GM12892 (cell line): ENCODE measurements around the gene PKN1.

Experiments used
- POLR2A ChIP-seq: IDR thresholded peaks from 2 replicates; pipeline ENCODE4 v1.6.1; 2011; ENCODE audit warnings: low read depth, low read length, control low read depth
- POLR2AphosphoS5 ChIP-seq: IDR thresholded peaks from 2 replicates; pipeline ENCODE4 v1.6.1; 2011; ENCODE audit warnings: low read depth, low read length, control low read depth
- TAF1 ChIP-seq: IDR thresholded peaks from 2 replicates; pipeline ENCODE4 v1.6.1; 2011; ENCODE audit warnings: low read depth, mild to moderate bottlenecking, control low read depth, low read length, borderline replicate concordance

- TF ChIP-seq POLR2A (no peak), TAF1 (no peak), POLR2AphosphoS5 (no peak)
Measured at GRCh38 chr19:14507704-14508542, 74.8 kb downstream of the PKN1 start.
